Ovary (tissue), 3 donors: ENCODE data around the gene MAML2.

ENCODE experiments used
- EP300 ChIP-seq: sonication (generic); formaldehyde crosslinking; IDR thresholded peaks from one replicate; pipeline ENCODE4 v1.6.1; 2017; ENCODE audit warnings: antibody characterized with exemption
- TF ChIP-seq, protein P1 (sequence below), 3 donors: fragments of 450-650 bp in 2 of 3; fragments of 200-600 bp in 1 of 3; IDR thresholded peaks; one replicate each; pipeline versions ENCODE4 v1.5.1 to v1.8.0; 2016 to 2022; ENCODE audit warnings: antibody characterized with exemption in 3 of 3, mild to moderate bottlenecking in 1 of 3
- donor health status: DM: no; HTN: no; CAD: no.

DNA sequence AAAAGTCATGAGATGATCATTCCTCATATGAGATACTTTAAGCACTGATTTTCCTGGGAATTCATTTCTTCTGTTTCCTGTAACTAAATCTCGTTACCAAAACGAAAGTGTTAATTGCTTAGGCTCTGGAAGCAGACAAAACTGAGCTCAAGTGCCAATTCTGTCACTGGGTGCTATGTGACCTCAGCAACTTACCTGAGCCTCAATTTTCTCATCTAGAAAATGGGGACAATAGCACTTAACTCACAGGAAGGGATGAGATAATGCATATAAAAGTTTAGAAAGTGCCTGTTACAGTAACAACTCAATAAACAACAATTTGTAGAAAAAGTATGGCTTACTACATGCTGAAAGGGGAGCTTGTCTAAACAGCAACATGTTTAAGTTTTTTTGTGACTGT is 248.8 kb downstream of the MAML2 start:
- TF ChIP-seq, protein P1, sequence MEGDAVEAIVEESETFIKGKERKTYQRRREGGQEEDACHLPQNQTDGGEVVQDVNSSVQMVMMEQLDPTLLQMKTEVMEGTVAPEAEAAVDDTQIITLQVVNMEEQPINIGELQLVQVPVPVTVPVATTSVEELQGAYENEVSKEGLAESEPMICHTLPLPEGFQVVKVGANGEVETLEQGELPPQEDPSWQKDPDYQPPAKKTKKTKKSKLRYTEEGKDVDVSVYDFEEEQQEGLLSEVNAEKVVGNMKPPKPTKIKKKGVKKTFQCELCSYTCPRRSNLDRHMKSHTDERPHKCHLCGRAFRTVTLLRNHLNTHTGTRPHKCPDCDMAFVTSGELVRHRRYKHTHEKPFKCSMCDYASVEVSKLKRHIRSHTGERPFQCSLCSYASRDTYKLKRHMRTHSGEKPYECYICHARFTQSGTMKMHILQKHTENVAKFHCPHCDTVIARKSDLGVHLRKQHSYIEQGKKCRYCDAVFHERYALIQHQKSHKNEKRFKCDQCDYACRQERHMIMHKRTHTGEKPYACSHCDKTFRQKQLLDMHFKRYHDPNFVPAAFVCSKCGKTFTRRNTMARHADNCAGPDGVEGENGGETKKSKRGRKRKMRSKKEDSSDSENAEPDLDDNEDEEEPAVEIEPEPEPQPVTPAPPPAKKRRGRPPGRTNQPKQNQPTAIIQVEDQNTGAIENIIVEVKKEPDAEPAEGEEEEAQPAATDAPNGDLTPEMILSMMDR (IDR thresholded peaks at IDR 0.05): no peak
- no peak for TF ChIP-seq EP300
